GM21529 (cell line): ENCODE measurements around the gene CDKN1B.

Experiments used
- ATAC-seq: cut with Tn5 transposase; IDR thresholded peaks from one replicate; pipeline ENCODE4 v1.9.1; 2021; ENCODE audit not compliant: unreplicated experiment

Gene CDKN1B

DNA sequence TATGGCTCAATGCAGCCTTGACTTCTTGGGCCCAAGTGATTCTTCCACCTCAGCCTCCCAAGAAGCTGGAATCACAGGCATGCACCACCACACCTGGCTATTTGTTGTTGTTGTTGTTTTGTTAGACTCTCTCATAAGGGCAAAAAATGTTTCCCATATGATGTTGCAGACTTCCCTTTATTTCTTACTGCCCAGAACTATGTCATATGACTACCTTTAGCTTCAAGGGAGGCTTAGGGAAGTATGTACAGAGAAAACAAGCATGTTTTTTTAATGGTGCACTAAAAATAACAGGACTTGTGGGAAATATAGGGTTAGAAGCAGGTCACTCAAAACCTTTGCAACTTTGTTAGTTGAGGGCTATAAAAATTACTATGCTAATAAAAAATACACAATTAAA lies 16.9 kb upstream of the CDKN1B start:
- no peak for ATAC-seq

DNA sequence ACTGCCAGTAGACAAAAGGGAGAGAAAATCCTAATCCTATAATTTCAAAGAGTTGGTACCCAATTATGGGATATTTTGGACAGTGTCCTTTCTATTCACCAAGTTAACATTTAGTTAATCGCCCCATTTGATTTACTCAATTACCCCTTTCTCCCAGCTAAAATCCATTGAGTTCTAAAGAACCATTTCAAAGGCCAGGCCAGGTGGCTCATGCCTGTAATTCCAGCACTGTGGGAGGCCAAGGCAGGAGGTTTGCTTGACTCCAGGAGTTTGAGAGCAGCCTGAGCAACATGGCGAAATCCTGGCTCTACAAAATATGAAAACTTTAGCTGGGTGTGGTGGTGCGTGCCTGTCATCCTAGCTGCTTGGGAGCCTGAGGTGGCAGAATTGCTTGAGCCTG lies 15.7 kb upstream of the CDKN1B start:
- no peak for ATAC-seq

DNA sequence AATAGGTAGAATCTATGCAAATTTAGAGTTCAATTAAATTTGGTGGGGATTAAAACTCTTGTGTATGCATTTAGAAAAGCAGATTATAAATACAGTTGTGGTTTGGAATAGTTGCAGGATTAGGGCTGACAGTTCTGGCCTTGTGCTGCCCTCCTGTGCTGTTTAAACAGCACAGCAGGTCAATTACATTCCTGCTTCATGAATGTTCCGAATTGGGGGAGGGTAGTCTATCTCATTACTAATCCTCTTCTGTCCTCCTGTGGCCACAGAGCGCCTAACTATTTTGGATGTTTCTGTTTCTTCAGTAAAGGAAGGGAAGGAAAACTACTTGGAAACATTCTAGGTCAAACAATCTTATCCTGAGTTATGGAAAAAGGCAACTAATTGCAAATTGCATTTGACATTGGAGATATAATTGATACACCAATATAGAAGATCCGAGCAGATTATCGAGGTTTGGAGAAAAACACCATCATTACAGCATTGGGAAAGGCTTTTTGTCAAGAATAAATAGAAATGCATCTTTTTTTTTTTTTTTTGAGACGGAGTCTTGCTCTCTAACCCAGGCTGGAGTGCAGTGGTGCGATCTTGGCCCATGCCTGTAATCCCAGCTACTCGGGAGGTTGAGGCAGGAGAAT lies 12.5 kb upstream of the CDKN1B start:
- ATAC-seq = peak; percentile 86

DNA sequence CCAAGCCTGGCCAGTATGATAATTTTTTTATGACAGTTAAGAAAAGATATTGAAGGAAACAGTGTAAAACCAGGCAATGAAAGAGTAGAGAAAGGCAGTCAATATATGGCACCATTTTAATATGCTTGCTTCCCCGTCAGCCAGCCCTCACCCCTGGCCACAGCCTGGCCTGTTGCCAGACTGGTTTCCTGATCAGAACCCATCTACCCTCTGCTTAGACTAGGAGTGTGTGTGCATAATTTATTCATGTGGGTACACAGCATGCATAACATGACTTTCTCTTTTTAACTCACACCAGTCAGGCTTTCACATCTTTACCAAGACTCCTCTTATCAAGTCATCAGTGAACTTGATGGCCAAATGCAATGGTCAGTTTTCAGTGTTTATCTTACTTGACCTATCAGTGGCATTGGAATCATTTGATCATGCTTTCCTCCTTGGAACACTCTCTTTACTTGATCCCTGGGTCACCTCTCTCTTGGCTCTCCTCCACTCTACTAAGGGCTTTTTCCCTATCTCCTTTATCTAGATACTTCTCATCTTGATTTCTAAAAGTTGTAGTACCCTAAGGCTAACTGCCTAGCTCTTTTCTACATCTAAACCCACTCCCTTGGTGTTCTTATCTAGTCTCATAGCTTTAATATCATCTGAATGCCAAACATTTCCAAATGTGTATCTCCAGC lies 11.2 kb upstream of the CDKN1B start:
- no peak for ATAC-seq

DNA sequence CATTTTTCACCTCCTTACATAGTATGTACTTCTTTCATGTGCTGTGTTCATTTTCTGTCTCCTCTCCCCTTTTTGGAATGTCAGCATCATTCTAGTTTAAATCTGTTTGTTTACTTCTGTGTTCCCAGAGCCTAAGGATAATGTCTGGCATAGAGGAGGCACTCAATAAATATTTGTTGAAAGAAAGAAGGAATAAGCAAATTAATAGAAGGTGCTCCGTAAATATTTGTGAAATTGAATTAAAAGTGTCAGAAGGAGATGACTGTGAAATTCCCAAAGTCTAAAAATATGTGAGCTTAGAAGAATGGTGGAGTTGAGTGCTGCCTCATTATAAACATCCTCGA lies 3.3 kb upstream of the CDKN1B start:
- no peak for ATAC-seq

DNA sequence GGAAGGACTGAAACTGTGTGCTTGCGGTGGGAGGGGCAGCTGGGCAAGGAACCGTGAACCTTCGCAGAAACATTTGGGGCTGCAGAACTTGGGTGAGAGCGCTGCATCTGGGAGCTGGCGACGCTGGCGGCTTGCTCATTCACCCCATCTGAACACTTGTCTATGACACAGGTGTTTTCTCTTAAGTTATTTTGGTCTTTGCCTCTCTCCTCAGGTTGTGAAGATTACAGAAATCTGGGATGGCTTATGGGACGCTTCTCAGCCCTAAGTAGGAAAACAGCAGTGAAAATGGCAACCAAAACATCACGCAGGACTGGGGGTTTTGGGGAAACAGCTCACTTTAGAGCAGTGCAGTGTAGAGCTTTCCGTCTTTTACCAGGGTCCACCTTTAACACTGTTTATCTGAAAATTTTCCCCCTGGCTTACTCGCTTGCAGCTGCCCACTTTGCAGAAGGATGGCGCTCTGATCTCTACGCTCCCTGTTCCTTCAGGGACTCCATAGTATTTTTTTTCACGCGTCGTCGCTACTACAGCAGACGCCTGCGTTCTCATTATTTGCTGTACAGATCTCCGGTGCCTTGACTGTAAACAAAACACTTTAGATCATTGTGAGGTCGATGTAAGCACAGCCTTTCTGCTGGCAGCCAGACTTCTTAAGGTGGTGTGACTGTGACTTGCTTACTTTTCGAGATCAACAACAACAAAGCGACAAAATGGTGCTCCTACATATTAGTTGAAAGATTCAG lies 2.7 kb upstream of the CDKN1B start:
- ATAC-seq = peak; percentile 35

DNA sequence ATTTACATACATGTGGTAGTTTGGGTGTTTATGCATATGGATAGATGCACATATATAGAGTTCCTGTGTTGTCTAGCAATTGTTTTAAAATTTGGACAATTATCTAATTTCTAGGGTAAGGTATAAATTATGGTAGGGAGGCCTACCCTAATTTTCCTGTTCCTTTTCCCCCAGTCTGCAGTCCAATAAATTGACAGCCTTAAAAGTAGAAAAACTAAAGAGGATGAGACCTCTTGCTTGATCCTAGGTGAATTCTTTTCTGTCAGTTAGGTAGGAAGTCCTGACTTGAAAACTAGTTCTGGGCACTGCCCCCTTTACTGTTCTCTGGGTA lies 2.1 kb upstream of the CDKN1B start:
- ATAC-seq = no peak

DNA sequence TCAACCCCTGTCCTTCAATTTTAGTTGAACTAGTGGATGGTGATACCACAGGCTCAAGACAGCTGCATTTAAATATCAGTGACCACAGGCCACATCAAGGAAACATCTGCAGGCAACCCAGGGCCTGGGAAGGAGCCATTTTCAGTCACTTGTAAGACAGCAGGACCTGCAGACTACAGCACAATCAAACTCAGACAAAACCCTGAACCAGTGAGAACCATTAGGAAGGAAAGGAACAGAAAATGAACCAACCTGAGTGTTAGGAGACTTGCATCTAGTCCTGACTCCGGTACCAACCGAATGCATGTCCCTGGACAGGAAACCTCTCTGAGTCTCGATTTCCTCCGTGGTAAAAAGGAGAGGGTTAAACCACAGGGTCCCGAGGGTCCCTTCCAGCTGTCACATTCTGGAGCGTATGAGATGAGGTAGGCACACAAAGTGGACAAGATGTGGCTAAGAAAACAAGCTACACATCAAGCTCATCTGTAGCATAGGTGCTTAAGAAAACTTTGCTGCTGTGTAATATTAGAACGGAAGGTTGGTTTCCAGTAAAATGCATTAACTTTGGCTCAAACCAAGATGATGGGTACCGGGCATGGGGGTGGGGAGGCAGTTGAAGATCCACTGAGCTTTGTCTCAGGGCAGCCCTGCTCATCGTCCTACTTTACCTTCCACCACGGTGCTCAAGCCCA lies 1.6 kb upstream of the CDKN1B start:
- ATAC-seq = peak; percentile 32

DNA sequence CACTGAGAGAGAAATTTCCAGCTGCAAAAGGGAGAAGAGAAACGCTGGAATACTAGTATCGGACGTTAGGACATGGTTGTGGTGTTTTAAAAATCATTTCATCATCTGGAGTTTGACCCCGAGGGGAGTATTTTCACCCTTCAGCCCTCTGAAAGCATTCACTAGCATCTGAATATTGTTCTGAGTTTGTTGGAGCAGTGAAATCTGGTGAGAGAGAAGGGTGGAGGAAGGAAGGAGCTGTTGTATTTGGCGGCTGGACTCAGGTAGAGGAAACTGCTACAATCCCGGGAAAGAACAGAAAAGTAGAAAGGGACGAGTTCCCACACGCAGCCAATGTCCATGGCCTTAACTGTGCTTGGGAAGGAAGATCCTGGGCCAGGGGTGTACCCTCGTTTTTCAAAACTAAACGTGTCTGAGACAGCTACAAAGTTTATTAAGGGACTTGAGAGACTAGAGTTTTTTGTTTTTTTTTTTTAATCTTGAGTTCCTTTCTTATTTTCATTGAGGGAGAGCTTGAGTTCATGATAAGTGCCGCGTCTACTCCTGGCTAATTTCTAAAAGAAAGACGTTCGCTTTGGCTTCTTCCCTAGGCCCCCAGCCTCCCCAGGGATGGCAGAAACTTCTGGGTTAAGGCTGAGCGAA lies 896 bp upstream of the CDKN1B start:
- no peak for ATAC-seq

DNA sequence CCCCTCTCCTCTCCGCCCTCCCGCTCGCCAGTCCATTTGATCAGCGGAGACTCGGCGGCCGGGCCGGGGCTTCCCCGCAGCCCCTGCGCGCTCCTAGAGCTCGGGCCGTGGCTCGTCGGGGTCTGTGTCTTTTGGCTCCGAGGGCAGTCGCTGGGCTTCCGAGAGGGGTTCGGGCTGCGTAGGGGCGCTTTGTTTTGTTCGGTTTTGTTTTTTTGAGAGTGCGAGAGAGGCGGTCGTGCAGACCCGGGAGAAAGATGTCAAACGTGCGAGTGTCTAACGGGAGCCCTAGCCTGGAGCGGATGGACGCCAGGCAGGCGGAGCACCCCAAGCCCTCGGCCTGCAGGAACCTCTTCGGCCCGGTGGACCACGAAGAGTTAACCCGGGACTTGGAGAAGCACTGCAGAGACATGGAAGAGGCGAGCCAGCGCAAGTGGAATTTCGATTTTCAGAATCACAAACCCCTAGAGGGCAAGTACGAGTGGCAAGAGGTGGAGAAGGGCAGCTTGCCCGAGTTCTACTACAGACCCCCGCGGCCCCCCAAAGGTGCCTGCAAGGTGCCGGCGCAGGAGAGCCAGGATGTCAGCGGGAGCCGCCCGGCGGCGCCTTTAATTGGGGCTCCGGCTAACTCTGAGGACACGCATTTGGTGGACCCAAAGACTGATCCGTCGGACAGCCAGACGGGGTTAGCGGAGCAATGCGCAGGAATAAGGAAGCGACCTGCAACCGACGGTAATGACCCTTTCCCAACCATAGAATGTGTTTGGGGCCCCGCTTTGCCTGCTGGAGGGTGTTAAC lies 615 bp downstream of the CDKN1B start:
- ATAC-seq = peak; percentile 8

DNA sequence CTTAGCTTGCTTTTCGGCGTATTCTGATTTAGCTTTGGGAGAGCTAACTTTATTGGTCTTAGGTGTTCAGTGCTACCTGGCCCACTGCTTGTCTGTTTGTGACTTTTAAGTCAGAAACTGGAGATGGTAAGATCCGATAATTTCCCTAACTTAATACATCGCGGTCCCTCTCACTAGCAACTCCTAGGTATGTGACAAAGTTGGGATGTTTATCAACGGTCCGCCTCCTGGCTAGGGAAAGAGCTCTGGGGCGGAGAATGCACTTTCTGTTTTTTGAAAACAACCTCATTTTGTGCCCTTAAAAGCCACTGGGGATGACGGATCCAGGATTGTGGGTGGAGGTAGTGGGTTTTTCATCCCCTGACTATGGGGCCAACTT lies 1.2 kb downstream of the CDKN1B start:
- ATAC-seq = no peak

DNA sequence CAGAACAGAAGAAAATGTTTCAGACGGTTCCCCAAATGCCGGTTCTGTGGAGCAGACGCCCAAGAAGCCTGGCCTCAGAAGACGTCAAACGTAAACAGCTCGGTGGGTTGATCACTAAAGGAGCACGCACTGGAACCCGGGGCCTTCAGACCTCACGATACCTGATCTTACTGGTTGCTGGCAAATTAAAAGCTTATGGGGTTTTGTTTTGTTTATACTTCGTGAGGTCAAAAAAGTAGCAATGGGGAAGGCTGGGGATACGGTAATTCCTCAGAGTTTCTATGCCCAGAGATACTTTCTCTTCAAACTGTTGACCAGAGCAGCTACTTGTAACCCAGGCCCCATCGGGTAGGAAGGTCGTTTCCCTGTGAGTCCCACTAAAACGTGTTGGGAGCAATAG lies 1.7 kb downstream of the CDKN1B start:
- ATAC-seq = no peak

DNA sequence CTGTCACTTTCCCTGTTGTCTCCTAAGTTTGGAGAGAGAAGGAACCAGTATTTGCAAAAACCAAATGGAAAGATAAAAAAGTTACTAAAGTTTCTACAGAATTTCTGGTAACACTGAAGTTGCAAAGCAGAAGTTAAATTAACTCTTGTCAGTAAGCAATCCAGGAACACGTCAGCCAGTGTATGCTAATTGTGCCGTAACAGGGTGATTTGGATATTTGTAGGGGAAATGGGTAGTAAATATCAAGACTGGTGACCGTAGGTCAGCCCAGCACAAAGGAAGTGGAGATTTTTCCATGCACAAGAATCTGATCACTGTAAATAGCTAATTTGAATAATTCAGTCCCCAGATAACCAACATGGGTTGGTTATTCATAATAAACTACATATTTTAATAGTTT lies 2.3 kb downstream of the CDKN1B start:
- peak; percentile 11 for ATAC-seq

DNA sequence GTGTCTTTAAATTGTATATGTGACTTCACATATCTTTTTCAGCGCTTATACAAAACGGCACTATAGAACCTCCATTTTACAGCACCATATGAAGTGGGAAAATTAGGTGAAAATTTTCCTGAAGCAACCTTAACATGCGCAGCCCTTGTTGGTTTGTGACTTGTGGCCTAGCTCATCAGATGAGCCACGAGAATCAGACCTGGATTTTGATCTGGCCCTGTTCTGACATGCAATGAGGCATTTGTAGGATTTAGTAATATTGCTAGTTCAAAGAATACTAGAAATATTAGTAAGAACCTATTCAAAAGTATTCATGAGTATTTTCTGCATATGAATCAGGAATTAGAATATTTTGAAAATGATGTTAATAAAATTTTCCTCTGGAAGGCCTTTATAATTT lies 2.9 kb downstream of the CDKN1B start:
- no peak for ATAC-seq

DNA sequence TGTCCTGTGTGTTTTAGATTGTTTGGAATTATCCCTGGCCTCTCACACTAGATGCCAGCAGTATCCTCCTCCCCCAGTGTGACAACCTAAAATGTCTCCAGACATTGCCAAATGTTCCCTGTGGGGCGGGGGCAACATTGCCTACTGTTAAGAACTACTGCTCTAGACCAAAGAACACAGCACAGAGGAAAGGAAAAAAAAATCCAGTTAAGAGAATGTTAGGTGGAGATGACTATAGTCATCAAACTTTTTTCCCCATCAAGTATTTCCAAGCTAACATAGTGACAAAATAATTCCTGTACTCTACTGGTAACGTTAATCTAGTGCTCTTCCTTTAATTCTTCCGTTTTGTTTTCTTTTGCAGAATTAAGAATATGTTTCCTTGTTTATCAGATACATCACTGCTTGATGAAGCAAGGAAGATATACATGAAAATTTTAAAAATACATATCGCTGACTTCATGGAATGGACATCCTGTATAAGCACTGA lies 3.5 kb downstream of the CDKN1B start:
- no peak for ATAC-seq

DNA sequence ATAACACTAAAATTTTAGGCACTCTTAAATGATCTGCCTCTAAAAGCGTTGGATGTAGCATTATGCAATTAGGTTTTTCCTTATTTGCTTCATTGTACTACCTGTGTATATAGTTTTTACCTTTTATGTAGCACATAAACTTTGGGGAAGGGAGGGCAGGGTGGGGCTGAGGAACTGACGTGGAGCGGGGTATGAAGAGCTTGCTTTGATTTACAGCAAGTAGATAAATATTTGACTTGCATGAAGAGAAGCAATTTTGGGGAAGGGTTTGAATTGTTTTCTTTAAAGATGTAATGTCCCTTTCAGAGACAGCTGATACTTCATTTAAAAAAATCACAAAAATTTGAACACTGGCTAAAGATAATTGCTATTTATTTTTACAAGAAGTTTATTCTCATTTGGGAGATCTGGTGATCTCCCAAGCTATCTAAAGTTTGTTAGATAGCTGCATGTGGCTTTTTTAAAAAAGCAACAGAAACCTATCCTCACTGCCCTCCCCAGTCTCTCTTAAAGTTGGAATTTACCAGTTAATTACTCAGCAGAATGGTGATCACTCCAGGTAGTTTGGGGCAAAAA lies 4.1 kb downstream of the CDKN1B start:
- ATAC-seq = no peak

DNA sequence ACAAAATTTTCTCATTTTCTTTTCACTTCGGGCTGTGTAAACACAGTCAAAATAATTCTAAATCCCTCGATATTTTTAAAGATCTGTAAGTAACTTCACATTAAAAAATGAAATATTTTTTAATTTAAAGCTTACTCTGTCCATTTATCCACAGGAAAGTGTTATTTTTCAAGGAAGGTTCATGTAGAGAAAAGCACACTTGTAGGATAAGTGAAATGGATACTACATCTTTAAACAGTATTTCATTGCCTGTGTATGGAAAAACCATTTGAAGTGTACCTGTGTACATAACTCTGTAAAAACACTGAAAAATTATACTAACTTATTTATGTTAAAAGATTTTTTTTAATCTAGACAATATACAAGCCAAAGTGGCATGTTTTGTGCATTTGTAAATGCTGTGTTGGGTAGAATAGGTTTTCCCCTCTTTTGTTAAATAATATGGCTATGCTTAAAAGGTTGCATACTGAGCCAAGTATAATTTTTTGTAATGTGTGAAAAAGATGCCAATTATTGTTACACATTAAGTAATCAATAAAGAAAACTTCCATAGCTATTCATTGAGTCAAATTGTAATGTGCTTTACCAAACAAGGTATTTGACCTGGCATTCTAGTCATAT lies 4.8 kb downstream of the CDKN1B start:
- ATAC-seq = no peak

DNA sequence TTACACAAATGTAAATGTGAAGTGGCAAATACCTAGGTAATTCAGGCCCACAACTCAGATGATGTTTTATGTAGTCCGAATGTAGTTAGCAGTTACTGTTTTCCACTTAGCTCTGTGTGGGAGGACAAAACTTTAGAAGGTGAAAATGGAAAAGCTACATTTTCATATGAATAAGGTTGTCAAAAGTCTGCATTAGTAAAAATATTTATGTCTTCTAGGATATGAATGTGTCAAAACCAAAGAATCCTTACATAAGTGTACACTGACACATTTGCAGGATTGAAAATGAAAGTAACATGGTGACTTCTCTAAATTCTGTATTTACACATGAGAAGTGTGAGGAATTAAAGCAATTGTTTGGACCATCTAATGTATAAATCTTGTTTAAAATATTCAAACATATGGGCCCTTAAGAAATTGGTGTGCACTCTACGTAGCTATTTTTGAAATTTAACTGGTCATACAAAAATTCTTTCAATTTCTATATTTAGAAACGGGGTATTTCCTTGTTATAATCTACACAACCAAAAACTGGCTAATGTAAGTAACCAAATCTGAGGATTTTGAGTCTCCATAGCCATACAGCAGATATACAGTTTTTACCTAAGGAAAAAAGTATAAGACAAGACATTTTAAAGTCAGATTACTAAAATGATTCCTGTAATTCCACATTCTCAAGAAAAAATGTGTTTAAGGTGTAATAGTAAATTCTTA lies 5.4 kb downstream of the CDKN1B start:
- no peak for ATAC-seq

DNA sequence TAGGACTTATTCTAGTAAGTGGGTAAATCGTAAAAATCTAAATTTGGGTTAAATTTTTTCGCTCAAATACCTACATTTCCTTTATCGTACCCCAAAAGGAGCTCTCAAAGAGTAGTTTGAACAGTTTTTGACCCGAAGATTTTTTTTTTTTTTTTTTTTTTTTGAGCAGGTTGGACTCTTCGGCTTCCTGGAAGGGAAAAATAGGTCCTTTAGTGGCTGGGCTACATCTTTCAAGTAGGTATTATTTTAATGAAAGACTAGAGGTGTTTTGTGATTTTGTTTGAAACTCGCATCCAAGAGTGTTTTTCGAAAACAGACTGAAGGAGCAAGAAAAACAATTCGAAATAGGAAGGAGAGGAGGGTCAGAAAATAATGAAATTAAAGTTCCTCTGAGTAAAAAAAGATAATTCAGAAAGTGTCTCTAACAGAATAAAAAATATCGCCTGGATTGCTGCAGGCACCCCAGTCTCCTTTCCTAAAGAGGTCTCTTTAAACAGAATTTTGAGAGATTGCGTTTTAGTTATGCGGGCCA lies 6.0 kb downstream of the CDKN1B start:
- no peak for ATAC-seq
